Measurements from ENCODE around the gene CHRDL1. TPM values are rescaled to one million over a fixed set of nuclear protein-coding genes. Genes with fewer than 3 reads are reported as not detected.

CHRDL1 gene
- total RNA-seq, 4 donors from 2014 or later = 4.7 to 23.4 (median 9.8) TPM

DNA sequence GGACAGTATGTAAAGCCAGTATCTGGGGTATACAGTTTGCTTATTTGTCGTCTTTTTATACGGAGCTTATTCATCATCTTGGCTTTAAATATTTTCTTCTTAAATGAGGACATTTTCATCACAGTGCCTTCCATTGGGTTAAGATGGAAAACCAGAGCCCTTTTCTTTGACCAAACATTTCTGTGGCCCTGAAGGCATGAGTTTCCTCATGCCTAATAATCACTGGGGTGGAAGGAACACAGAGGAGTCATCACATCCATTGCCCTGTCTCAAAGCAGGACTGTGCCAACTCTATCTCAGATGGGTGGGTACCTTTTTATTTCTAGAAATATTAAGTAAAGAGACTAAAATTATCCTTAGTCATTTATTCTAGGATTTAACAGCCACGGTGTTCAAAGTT, 40.0 kb downstream of the CHRDL1 start:
- H3K27ac ChIP-seq = no peak overlapping the region
- no peaks in the 10 kb centered on the region for H3K27me3 ChIP-seq
- 78% methylated on average over 3 of the region's 3 CpGs for WGBS
- H3K36me3 ChIP-seq = no peaks in the 10 kb centered on the region
- H3K9me3 ChIP-seq = no peaks in the 10 kb centered on the region
- DNase-seq (ENCODE audit: low spot score in 2 of 2) = no peak
- H3K4me1 ChIP-seq = no peaks in the 10 kb centered on the region
- TF ChIP-seq, protein P1, sequence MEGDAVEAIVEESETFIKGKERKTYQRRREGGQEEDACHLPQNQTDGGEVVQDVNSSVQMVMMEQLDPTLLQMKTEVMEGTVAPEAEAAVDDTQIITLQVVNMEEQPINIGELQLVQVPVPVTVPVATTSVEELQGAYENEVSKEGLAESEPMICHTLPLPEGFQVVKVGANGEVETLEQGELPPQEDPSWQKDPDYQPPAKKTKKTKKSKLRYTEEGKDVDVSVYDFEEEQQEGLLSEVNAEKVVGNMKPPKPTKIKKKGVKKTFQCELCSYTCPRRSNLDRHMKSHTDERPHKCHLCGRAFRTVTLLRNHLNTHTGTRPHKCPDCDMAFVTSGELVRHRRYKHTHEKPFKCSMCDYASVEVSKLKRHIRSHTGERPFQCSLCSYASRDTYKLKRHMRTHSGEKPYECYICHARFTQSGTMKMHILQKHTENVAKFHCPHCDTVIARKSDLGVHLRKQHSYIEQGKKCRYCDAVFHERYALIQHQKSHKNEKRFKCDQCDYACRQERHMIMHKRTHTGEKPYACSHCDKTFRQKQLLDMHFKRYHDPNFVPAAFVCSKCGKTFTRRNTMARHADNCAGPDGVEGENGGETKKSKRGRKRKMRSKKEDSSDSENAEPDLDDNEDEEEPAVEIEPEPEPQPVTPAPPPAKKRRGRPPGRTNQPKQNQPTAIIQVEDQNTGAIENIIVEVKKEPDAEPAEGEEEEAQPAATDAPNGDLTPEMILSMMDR (IDR thresholded peaks at IDR 0.05) = no peak
- no peak for TF ChIP-seq POLR2A (IDR thresholded peaks at IDR 0.05)
- TF ChIP-seq EP300 (IDR thresholded peaks at IDR 0.05) = no peak
- no peak for TF ChIP-seq POLR2AphosphoS5 (IDR thresholded peaks at IDR 0.05)
- H3K4me3 ChIP-seq = no peak overlapping the region

DNA sequence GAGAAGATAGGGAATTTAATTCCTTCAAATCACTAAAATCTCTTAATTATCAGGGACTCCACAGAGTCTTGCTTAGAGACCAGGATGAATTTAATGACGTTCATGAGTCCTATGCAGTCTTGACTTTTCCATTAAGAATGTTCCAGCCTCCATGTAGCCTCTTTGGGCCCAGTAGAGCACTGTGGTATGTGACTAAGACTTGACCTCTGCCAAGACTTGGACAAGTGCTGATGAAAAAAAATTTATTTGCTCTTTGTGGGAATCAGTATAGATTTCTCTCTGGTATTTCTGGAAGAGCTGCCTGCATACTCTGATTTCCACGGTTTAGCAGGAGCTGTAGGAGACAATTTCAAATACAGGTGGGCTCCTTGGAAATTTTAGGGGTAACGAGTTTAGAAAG, 40.6 kb downstream of the CHRDL1 start:
- Histone ChIP-seq H3K9me3 (no peaks in the 10 kb centered on the region), H3K36me3 (no peaks in the 10 kb centered on the region), H3K27me3 (no peaks in the 10 kb centered on the region), H3K4me3 (no peak overlapping the region), H3K4me1 (no peaks in the 10 kb centered on the region), H3K27ac (no peak overlapping the region)
- DNase-seq (ENCODE audit: low spot score in 2 of 2) = no peak
- WGBS = 51% methylated on average over 3 of the region's 3 CpGs
- TF ChIP-seq, protein P1 (IDR thresholded peaks at IDR 0.05) = no peak
- no peak for TF ChIP-seq POLR2AphosphoS5 (IDR thresholded peaks at IDR 0.05)
- TF ChIP-seq EP300 (IDR thresholded peaks at IDR 0.05) = no peak
- no peak for TF ChIP-seq POLR2A (IDR thresholded peaks at IDR 0.05)

DNA sequence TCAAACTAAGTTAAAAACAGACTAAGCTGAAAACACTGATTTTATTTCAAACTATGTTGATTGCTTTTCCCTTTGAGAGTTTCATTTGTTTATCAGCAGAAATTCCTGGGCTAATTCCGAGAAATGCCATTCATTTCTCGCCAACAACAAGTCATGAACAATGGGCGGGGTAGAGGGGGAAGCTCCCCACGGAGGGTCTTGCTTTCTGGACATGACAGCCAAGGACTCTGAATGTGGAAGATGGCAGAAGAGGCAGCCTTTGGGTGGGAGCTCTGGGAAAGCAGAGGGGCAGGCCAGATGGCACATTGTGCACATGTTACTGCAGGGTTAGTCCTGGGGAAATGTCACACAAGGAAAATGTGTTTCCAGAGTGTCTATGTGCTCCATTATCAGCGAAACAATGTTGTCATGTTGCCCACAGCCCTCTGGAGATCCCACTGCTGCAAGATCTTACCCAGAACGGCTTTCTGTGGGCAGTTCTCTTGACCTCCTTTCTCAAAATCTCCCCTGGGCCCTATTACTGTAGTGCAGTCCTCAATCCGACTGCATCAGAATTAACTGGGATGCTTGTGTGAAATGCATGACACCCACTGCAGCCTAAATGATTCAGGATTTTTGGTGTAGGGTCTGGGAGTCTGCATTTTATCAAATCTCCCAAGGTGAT, 45.0 kb downstream of the CHRDL1 start:
- H3K36me3 ChIP-seq = no peaks in the 10 kb centered on the region
- TF ChIP-seq EP300 (IDR thresholded peaks at IDR 0.05) (no peak), POLR2A (IDR thresholded peaks at IDR 0.05) (no peak), POLR2AphosphoS5 (IDR thresholded peaks at IDR 0.05) (no peak)
- TF ChIP-seq, protein P1 (IDR thresholded peaks at IDR 0.05) = no peak
- no peak overlapping the region for H3K27ac ChIP-seq
- WGBS = 51% methylated on average over 7 of the region's 7 CpGs
- H3K4me3 ChIP-seq = no peak overlapping the region
- H3K27me3 ChIP-seq = no peaks in the 10 kb centered on the region
- no peak for DNase-seq (ENCODE audit: low spot score in 2 of 2)
- no peaks in the 10 kb centered on the region for H3K9me3 ChIP-seq
- H3K4me1 ChIP-seq = no peaks in the 10 kb centered on the region

DNA sequence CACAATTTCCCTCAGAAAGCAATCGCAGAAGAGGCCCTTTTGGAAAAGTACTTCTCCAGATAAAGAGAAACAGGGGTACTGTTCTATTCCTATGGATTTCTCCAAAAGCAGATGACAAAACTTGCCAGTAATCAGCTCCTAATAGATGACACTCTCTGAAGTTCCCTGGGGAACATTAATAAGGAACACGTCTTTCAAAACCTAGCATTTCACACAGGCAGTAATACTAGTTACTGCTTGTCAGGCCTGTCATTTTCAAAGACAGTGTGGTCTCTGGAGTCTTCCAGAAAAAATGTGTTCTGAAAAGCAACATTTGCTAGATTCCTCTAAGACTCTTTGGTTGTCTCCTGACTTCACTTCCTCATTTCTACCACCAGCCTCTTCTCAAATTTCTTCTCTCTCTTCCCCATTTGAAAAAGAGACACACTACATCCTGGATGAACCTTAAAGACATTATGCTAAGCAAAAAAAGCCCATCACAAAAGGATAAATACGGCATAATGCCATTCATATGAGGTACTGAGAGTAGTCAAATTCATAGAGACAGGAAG, 47.3 kb downstream of the CHRDL1 start:
- Histone ChIP-seq H3K27me3 (no peaks in the 10 kb centered on the region), H3K9me3 (no peaks in the 10 kb centered on the region), H3K36me3 (no peaks in the 10 kb centered on the region), H3K27ac (no peak overlapping the region), H3K4me1 (no peaks in the 10 kb centered on the region), H3K4me3 (no peak overlapping the region)
- 68% methylated on average over 3 of the region's 3 CpGs for WGBS
- TF ChIP-seq POLR2AphosphoS5 (IDR thresholded peaks at IDR 0.05) = no peak
- TF ChIP-seq POLR2A (IDR thresholded peaks at IDR 0.05) = no peak
- DNase-seq (ENCODE audit: low spot score in 2 of 2) = no peak

DNA sequence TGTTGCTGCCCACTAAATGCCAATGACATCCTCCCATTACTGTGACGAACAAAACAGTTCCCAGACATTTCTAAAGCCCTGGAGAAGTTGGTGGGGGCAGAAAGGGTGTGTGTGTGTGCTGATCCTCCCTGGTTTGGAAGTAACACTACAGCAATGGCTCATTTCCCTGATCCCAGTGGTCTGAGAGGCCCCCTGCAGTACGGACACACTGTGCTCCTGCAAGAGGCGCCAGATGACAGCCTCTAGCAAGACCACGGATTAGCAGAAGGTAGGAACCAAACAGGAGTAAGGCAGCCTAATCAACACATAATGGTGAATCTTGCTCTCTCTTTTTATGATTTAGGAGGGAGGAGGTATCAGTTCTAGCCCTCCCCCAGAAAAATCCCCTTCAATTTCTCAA, 49.6 kb downstream of the CHRDL1 start:
- no peaks in the 10 kb centered on the region for H3K4me1 ChIP-seq
- TF ChIP-seq POLR2A (IDR thresholded peaks at IDR 0.05) = no peak
- no peak for TF ChIP-seq EP300 (IDR thresholded peaks at IDR 0.05)
- TF ChIP-seq, protein P1 (IDR thresholded peaks at IDR 0.05) = no peak
- no peak for TF ChIP-seq POLR2AphosphoS5 (IDR thresholded peaks at IDR 0.05)
- no peak overlapping the region for H3K4me3 ChIP-seq
- 52% methylated on average over 2 of the region's 4 CpGs for WGBS
- H3K27ac ChIP-seq = no peak overlapping the region
- no peaks in the 10 kb centered on the region for H3K27me3 ChIP-seq
- H3K36me3 ChIP-seq = no peaks in the 10 kb centered on the region
- no peaks in the 10 kb centered on the region for H3K9me3 ChIP-seq
- DNase-seq (ENCODE audit: low spot score in 2 of 2) = no peak
